ENCODE results near the gene STX10.

Gene STX10

DNA sequence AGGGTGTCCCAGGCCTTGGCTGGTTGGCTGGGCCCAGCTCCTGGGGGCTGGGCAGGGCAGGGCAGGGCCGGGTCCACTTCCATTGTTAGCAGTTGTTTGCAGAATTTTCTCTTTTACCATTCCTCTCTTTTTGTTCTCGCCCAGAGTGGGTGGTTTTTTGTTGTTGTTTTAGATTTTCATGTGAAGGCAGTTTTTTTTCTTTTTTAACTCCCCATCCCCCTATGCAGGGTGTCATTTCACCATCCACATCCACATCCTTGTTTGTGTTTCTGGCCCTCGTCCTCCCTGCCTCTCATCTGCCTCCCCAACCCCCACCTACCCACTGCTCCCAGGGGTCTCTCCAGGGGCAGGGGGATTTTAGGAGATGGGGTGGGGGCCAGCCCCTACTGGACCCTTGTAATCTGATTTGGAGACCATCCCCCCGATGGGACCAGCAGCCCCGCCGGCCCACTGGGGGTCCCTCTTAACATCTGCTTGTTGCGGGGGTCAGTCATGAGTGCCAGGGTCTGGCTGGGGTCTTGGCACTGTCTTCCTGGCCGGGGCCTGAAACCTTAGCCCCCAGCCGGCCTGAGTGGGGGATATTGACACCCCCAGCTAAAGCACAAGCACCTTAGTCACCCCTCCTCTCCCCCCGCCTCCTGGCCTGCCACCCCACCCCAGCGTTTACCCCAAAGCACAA, 10.4 kb downstream of the STX10 start:
- no peak for DNase-seq

DNA sequence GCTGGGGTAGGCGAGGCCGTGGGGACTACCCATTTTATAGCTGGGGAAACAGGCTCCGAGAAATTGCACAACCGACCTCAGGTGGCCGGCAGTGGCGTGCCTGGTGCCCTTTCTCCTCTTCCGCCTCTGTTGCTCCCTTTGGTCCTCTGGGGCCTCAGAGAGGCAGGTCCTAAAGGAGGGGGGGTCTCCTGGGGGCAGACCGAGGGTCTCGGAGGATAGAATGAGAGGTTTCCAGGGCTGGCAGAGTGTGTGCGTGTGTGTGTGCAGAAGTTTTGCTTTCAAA, 11.3 kb downstream of the STX10 start:
- DNase-seq = no peak

DNA sequence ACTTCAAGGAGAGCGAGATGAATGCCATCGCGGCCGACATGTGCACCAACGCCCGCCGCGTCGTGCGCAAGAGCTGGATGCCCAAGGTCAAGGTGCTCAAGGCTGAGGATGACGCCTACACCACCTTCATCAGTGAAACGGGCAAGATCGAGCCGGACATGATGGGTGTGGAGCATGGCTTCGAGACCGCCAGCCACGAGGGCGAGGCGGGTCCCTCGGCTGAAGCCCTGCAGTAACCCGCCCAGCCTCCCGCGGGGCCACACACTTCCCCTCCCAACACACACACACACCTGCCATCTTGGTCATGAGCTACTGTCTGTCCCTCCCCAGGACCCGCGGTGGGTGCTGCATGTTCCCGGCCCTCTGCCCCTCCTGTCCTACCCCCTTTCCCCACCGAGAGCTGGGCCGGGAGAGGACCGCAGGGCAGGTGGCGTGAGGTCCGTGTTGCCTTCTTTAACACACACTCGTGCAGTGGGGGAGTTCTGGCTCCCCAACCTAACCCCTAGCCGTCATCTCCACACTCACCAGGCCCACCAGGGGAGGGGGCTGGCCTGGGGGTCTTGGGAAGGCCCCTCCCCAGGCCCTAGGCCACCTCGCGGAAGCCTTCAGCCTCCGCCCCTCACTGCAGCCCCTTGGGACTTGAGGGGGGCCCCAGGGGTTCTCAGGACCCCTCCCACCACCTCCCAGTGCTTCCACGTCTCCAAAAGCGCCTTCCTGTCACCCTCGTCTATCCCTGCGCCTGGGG, 11.8 kb downstream of the STX10 start:
- DNase-seq = no peak

DNA sequence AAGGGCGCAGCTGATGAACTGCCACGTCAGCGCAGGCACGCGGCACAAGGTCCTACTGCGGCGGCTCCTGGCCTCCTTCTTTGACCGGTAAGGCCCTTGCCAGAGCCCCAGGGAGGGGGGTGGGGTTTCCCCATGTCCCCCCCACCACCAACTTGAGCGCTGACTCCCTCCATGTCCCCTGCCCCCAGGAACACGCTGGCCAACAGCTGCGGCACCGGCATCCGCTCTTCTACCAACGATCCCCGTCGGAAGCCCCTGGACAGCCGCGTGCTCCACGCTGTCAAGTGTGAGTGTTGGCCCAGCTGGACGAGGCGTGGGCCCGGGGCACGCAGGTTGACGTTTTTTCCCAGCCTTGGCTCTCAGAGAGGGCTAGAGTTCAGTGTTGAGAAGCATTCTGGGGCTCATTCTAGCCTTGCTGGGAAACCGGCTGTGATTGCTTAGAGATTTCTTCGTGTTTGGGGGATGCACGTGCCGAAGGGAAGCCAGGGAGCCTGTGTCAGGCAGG, 12.8 kb downstream of the STX10 start:
- DNase-seq = no peak

- no peak for DNase-seq
These were observed 14.8 kb downstream of the STX10 start for GRCh38 chr19:13135068-13136062.

- no peak for DNase-seq
These were observed 15.5 kb downstream of the STX10 start for GRCh38 chr19:13134626-13135025.

GRCh38 chr19:13133241-13133870, 16.8 kb downstream of the STX10 start:
- DNase-seq = no peak

DNA sequence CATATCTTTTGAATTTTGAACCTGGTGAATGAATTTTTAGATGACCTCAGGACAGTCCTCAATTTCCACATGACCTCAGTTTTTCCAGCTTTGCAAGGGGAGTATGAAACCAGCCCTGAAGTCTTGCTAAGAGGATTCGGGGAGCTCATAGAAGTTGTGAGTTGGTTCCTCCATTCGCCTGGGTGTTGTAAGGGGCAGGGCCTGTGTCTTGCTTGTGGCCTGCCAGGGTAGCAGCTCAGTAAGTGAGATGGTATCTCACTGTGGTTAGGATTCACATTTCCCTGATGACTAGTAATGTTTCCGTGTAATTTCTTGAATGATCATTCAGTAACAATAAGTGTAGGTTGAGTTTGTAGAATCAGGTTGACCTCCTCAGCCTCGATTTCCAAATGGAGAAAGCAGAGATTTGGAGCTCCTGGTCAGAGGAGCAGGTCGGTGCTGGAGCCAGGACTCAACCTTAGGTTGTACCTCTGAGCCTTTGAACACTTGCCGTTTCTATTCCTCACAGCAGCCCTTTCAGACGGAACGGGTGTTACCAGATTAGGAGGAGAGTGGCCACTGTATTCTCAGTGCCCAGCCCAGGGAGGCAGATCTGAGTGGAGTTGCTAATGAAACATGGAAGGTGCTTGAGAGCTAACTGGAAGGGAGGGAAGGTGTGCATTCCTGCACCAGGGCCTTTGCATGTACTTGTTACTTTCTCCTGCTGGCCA, 17.5 kb downstream of the STX10 start:
- DNase-seq = no peak

- no peak for DNase-seq
These were observed 19.2 kb downstream of the STX10 start for GRCh38 chr19:13130886-13131490.

- DNase-seq = no peak
These were observed 20.8 kb downstream of the STX10 start for GRCh38 chr19:13129384-13129783.

DNA sequence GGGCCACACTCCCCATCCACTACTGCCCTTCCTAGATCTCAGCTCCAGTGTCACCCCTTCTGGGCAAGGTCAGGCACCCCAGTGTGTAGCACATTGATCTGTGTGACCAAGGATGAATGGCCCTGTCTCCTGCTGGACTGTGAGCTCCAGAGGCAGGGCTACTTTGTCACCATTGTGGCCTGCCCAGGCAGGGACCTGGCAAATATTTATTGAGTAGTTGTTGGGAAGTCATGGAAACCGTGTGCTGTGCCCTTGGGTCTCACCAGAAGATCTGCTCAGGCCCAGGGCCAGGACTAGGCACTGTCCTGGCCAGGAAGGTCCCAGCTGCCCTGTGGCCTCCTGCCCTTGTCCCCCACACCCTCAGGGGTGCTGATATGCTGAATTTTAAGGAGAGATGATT, 21.6 kb downstream of the STX10 start:
- DNase-seq = no peak

DNA sequence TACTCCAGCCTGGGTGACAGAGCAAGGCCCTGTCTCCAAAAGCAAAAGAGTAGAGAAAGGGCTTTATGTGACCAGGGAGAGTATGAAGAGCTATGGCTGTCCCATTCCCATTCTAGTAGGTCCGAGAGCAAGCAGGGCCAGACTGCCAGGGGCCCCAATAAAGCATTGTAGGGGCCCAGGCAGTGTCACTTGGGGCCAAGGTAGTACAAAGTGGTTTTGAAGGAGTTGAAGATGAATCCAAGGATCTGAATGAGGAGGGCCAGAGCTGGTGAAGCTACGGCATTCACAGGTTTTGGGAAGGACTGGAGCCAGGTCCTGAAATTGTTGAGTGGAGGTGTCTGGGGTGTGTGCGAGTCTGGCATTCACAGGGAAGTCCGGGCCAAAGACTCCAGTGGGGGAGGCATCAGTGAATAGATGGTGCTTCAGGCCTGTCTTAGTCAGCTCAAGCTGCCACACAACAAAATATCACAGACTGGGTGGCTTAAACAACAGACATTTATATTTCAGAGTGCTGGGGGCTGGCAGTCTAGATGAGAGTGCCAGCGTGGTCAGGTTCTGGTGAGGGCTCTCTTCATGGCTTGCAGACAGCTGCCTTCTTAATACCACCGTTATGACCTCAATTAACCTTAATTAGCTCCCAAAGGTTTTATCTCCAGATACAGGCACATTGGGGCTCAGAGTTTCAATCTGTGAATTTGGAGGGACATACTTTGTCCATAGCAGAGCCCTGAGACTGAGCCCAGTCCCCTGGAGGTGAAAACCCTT, 22.2 kb downstream of the STX10 start:
- no peak for DNase-seq

GRCh38 chr19:13127051-13127450, 23.1 kb downstream of the STX10 start:
- DNase-seq = no peak

- no peak for DNase-seq
These were observed 26.9 kb downstream of the STX10 start for GRCh38 chr19:13122980-13123957.

DNA sequence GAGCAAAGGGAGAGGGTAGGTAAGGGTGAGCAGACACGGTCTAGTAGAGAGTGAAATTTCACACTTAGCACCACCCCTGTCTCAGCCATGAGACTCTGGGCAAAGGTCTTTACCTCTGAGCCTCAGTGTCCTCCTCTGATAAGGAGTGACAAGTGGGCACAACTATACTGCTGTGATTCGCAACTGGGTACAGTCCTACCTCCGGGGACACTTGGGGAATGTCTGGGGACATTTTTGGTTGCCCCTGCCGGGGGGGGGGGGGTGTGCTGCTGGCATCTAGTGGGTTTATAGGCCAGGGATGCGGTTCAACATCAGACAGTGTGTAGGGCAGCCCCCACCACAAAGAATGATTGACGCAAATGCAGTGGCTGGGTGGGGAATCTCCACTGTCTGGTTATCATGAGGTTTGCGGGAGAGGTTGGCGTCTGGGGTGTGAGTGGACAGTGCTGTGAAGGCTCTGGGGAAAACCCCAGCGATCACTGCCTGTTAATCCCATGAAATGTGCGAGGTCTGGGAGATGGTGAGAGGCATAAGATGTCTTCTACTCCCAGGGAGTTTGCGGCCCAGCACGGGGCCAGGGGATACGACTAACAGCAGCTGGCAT, 27.8 kb downstream of the STX10 start:
- DNase-seq = no peak

DNA sequence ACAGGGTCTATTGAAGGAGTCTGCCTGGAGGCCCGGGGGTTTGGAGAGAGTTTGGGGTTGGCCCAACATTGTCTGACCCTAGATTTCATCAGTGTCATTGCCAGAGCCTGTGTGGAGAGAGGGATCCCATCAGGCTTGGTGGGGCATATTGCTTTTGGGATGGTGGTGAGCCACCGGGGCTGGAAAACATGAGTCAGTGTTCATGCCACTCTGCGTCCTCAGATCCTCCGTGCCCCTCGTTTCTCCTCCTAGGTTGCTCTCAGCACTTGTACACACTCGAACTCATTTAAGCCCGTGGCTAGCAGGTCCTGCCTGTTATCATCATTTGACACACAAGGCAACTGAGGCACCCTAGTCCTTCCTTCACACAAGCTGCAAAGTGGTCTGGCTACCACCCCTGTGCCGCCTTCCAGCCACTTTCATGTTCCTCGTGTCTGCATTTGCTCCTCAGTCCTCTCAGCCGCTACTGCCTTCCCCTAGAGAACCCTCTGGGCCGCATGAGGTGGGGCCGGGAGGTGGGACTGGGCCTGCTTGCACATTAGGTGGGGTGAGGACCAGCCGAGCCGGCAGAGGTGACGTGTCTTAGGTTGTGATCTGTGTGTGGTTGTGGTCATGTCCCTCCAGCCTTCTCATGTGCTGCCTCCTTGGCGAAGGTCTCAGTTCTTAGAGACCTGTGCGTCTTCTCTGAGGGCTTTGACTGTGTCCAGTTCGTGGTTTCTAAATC, 28.5 kb downstream of the STX10 start:
- DNase-seq = no peak

GRCh38 chr19:13120817-13121216, 29.4 kb downstream of the STX10 start:
- no peak for DNase-seq

- DNase-seq = no peak
These were observed 30.1 kb downstream of the STX10 start for GRCh38 chr19:13120031-13120430.

- no peak for DNase-seq
These were observed 30.5 kb downstream of the STX10 start for GRCh38 chr19:13119627-13120026.
